Skeletal muscle satellite cell (primary cell): Measurements from ENCODE around the gene ZNF83.
"Not testable (repeated sequence)": the region's sequence is repeated elsewhere in the genome, so short reads cannot be mapped to it uniquely, and the experiment has no call there.

ENCODE experiments used
- H3K27me3 ChIP-seq: 2 replicates; pipeline ENCODE4 v1.7.0; 2013; ENCODE audit warnings: low read length; ENCODE audit not compliant: control insufficient read depth, insufficient read depth
- H3K36me3 ChIP-seq: 2 replicates; pipeline ENCODE4 v1.7.0; 2013; ENCODE audit warnings: mild to moderate bottlenecking, control low read depth, low read length; ENCODE audit not compliant: insufficient read depth
- H3K4me1 ChIP-seq: 2 replicates; pipeline ENCODE4 v1.7.0; 2013; ENCODE audit warnings: low read length; ENCODE audit not compliant: control insufficient read depth, insufficient read depth
- H3K4me2 ChIP-seq: 2 replicates; pipeline ENCODE4 v1.7.0; 2013; ENCODE audit warnings: mild to moderate bottlenecking, low read length
- H3K4me3 ChIP-seq: 2 replicates; pipeline ENCODE4 v1.7.0; 2013; ENCODE audit warnings: low read length
- H3K9ac ChIP-seq: 2 replicates; pipeline ENCODE4 v1.7.0; 2013; ENCODE audit warnings: mild to moderate bottlenecking, low read depth, low read length, moderate library complexity
- H3K9me3 ChIP-seq: replicated peaks from 2 replicates; pipeline ENCODE4 v1.7.0; 2013; ENCODE audit warnings: mild to moderate bottlenecking, control low read depth, low read length

ZNF83 gene

GRCh38 chr19:52638601-52639000 is 446 bp upstream of the ZNF83 start:
- peak overlapping the region; percentile 90 for H3K4me2 ChIP-seq
- H3K9me3 ChIP-seq, result no peaks in the 10 kb centered on the region
- H3K36me3 ChIP-seq, result no peaks in the 10 kb centered on the region
- H3K4me1 ChIP-seq, result peaks cover 7% of the 10 kb centered on the region
- H3K4me3 ChIP-seq, result peak overlapping the region; percentile 71
- no peaks in the 10 kb centered on the region for H3K27me3 ChIP-seq
- H3K9ac ChIP-seq, result peak overlapping the region; percentile 52

DNA sequence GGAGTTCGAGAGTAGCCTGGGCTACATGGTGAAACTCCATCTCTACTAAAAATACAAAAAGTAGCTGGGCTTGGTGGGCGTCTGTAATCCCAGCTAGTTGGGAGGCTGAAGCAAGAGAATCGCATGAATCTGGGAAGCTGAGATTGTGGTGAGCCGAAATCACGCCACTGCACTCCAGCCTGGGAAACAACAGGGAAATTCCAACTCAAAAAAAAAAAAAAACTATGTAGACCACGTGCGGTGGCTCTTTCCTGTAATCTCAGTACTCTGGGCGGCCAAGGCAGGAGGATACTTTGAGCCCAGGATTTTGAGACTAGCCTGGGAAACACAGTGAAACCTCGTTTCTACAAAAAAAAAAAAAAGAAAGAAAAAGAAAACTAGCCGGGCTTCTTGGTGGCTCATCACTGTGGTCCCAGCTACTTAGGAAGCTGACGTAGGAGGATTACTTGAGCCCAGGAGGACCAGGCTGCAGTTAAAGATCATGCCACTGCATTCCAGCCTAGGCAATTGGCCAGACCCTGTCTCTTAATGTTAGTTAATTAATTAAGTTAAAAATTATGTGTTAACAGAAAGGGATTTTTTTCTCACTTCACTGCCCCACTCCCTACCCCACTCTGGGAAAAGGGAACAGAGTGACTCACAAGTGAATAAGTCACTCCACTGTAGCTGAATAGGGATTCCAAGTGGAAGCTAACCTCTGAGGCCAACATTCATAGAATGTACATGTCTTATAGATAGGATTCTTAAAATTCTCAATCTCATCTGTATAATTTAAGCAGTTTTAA is 2.2 kb downstream of the ZNF83 start:
- Histone ChIP-seq H3K9ac (no peak overlapping the region), H3K4me1 (peaks cover 7% of the 10 kb centered on the region), H3K4me3 (no peak overlapping the region), H3K36me3 (no peaks in the 10 kb centered on the region), H3K27me3 (no peaks in the 10 kb centered on the region), H3K4me2 (no peak overlapping the region), H3K9me3 (no peaks in the 10 kb centered on the region)

GRCh38 chr19:52627441-52627840 is 10.7 kb downstream of the ZNF83 start:
- H3K4me2 ChIP-seq, H3K9ac ChIP-seq, H3K4me1 ChIP-seq, H3K9me3 ChIP-seq, H3K4me3 ChIP-seq, H3K27me3 ChIP-seq, H3K36me3 ChIP-seq: not testable (repeated sequence)

- Histone ChIP-seq H3K4me1 (no peaks in the 10 kb centered on the region), H3K36me3 (no peaks in the 10 kb centered on the region)
Measured at GRCh38 chr19:52626915-52627314, 11.2 kb downstream of the ZNF83 start.

DNA sequence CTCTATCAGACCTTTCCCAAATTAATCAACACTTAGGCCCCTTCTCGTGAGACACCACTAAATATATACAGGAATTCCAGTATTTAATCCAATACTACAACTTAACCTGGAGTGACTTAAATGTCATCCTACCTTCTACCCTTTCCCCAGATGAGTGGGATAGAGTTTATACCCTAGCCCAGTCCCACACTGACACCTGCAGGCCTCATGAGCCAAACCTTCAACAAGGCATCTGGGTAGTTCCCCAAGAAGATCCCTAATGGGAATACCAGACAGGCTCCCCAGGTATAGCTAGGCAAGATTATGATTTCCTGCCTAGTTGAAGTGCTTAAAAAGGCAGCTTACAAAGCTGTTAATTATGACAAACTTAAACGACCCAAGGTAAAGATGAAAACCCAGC is 15.9 kb downstream of the ZNF83 start:
- Histone ChIP-seq H3K27me3 (no peaks in the 10 kb centered on the region), H3K4me1 (no peaks in the 10 kb centered on the region), H3K36me3 (peaks cover 10% of the 10 kb centered on the region), H3K4me2 (no peak overlapping the region), H3K9ac (no peak overlapping the region), H3K9me3 (peaks cover 4% of the 10 kb centered on the region), H3K4me3 (no peak overlapping the region)

More at GRCh38 chr19:52626915-52627314, 11.2 kb downstream of the ZNF83 start:
- Histone ChIP-seq H3K9me3 (no peaks in the 10 kb centered on the region), H3K4me2 (no peak overlapping the region), H3K4me3 (no peak overlapping the region), H3K9ac (no peak overlapping the region), H3K27me3 (no peaks in the 10 kb centered on the region)

DNA sequence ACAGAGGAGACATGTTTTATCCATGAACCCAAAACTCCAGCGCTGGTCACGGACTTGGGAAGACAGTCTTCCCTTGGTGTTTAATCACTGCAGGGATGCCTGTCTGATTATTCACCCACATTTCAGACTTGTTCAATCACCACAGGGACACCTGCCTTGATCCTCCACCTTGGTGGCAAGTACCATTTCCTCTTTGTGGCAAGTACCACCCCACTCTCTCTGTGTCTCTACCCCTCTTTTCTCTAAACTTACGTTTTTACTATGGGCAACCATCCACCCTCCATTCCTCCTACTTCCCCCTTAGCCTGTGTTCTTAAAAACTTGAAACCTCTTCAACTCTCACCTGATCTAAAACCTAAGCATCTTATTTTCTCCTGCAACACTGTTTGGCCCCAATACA is 16.8 kb downstream of the ZNF83 start:
- H3K4me2 ChIP-seq, result no peak overlapping the region
- peaks cover 4% of the 10 kb centered on the region for H3K9me3 ChIP-seq
- no peaks in the 10 kb centered on the region for H3K27me3 ChIP-seq
- H3K4me1 ChIP-seq, result no peaks in the 10 kb centered on the region
- no peak overlapping the region for H3K4me3 ChIP-seq
- H3K36me3 ChIP-seq, result peaks cover 18% of the 10 kb centered on the region
- no peak overlapping the region for H3K9ac ChIP-seq

DNA sequence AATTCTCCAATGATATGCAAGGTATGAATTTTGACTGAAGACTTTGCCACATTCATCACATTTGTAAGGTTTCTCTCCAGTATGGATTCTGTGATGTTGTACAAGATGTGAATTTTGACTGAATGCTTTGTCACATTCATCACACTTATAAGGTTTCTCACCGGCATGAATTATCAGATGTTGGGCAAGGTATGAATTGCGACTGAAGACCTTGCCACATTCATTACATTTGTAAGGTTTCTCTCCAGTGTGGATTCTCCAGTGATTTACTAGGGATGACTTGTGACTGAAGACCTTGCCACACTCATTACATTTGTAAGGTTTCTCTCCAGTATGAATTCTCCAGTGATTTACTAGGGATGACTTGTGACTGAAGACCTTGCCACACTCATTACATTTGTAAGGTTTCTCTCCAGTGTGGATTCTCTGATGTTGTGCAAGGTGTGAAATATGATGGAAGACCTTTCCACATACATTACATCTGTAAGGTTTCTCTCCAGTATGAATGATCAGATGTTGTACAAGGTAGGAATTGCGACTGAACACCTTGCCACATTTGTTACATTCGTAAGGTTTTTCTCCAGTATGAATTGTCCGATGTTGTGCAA is 24.8 kb downstream of the ZNF83 start:
- no peak overlapping the region for H3K4me3 ChIP-seq
- no peaks in the 10 kb centered on the region for H3K27me3 ChIP-seq
- H3K9me3 ChIP-seq, result peaks cover 36% of the 10 kb centered on the region
- H3K36me3 ChIP-seq, result peaks cover 61% of the 10 kb centered on the region
- no peak overlapping the region for H3K4me2 ChIP-seq
- H3K9ac ChIP-seq, result no peak overlapping the region
- no peaks in the 10 kb centered on the region for H3K4me1 ChIP-seq

GRCh38 chr19:52603558-52604207 is 34.5 kb downstream of the ZNF83 start:
- Histone ChIP-seq H3K4me1 (peaks cover 19% of the 10 kb centered on the region), H3K27me3 (no peaks in the 10 kb centered on the region), H3K36me3 (no peaks in the 10 kb centered on the region), H3K4me3 (no peak overlapping the region), H3K9ac (no peak overlapping the region), H3K9me3 (no peaks in the 10 kb centered on the region), H3K4me2 (no peak overlapping the region)

DNA sequence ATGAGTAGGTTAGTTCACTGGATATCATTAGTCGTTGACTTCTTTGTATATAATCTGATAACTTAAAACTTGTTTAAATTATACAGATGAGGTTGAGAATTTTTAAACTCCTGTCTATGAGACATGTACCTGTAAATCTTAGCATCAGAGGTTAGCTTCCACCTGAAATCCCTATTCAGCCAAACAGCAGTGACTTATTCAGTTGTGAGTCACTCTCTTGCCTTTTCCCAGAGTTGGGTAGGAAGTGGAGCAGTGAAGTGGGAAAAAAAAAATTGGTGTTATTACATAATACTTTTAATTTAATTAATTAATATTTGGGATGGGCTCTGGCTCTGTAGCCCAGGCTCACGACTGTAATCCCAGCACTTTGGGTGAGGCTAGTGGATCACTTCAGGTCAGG is 35.2 kb downstream of the ZNF83 start:
- Histone ChIP-seq H3K27me3 (no peaks in the 10 kb centered on the region), H3K4me3 (no peak overlapping the region), H3K9me3 (no peaks in the 10 kb centered on the region), H3K4me1 (peaks cover 19% of the 10 kb centered on the region), H3K4me2 (no peak overlapping the region), H3K9ac (no peak overlapping the region), H3K36me3 (no peaks in the 10 kb centered on the region)

GRCh38 chr19:52601974-52602366 is 36.2 kb downstream of the ZNF83 start:
- H3K4me2 ChIP-seq, result peak overlapping the region; percentile 93
- peaks cover 19% of the 10 kb centered on the region for H3K4me1 ChIP-seq
- not testable (repeated sequence) for H3K36me3 ChIP-seq, H3K27me3 ChIP-seq, H3K9me3 ChIP-seq
- peak overlapping the region; percentile 80 for H3K4me3 ChIP-seq
- peak overlapping the region; percentile 80 for H3K9ac ChIP-seq

DNA sequence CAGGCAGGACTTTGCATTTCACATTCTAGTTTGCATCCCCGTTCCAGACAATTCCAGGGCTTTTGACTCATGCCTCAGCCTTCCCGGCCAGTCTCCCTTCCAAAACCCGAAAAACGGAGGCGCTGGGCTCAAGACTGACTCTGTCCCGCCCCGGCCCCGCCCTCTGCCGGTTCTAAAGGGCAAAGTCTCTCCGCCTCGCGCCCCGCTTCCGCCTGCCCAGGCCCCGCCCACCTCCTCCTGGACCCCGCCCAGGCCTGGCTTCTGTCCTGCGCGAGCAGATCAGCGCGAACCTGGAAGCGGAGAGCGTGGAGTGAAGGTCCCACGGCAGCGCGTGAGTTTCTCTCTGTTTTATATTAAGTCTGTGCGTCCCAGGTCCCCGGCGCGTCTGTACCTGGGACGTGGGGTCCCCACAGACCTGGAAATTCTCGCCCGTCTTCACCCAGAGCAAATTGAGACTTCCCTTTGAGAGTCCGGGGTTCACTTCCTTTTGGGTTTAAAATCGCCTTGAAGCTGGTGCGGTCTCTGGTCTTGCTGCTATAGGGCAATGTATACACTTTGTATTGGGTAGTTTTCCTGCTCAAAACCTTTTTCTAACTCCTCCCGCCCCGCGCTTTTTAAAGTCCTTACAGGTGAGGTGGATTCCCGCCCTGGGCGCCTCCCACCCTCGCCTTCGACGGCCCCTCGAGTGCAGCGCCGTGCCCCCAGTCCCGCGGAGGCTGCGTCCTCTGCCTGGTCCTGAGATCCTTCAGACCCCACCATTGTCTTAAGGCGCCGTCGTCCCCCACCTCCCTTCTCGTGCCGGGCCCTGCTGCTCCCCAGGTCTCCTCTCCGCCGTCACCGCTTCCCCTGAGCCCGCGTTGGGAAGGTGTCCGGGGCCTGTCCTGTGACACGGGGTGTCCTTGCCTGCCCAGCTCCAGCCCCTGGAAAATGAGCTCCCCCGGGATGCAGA is 36.9 kb downstream of the ZNF83 start:
- Histone ChIP-seq H3K4me1 (peaks cover 19% of the 10 kb centered on the region), H3K4me3 (peak overlapping the region; percentile 80), H3K9ac (peak overlapping the region; percentile 80), H3K36me3 (peaks cover 8% of the 10 kb centered on the region), H3K27me3 (no peaks in the 10 kb centered on the region), H3K4me2 (peak overlapping the region; percentile 93), H3K9me3 (peaks cover 7% of the 10 kb centered on the region)
